AG10803 (cell line): Measurements from ENCODE around the gene RGS14.

Experiments used
- DNase-seq: peaks from one replicate; pipeline ENCODE4 v3.0.0; 2010; ENCODE audit warnings: low read depth
- H3K4me3 ChIP-seq: 2 replicates; pipeline ENCODE4 v1.5.1; 2011; ENCODE audit warnings: mild to moderate bottlenecking, low read length, control low read depth
- TF ChIP-seq, protein P1 (sequence below): conservative IDR thresholded peaks from 2 replicates; pipeline ENCODE4 v1.5.1; 2011; ENCODE audit warnings: mild to moderate bottlenecking, low read length, control low read depth, inconsistent platforms

RGS14 gene

DNA sequence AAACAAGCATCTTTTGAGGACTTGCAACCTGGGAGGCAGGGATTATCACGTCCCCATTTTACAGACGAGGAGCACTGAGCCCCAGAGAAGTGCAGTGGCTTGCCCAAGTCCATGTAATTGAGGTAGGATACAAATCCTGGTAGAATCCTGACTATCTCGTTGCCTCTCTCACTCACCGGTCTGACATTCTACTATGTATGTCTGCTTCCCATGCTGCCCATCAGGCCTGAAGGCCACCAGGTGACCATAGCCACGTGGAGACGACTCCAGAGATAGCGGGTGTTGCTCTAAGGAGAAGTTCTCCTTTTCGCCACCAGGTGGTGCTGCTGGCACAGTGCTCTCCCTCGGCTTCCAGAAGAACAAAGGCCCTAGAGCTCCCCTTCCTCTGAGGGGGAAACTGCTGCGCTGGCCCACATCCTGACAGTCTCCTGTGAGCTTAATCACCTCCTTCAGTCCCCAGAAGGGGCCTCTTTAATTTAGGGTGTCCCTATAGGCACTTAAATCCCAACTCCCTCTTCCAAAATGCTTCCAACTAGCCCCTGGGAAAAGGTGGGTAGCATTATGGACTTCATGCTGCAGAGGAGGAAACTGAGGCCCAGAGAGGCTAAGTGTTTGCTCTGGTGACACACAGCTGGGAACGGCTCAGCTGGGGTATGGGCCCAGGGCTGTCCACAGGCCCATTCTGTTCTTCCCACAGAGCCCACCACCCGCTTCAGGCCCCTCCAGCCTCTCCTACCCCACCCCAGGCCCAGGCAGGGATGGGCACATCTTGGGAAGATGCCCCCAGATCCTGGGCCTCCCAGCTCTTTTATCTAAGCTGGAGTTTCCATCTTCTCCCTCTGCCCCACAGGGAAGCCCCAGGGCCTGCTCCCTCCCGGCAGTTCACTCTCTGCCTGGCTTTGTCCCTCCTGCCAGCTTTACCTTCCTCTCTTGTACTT is 32.9 kb downstream of the RGS14 start:
- H3K4me3 ChIP-seq: no peak overlapping the region
- TF ChIP-seq, protein P1, sequence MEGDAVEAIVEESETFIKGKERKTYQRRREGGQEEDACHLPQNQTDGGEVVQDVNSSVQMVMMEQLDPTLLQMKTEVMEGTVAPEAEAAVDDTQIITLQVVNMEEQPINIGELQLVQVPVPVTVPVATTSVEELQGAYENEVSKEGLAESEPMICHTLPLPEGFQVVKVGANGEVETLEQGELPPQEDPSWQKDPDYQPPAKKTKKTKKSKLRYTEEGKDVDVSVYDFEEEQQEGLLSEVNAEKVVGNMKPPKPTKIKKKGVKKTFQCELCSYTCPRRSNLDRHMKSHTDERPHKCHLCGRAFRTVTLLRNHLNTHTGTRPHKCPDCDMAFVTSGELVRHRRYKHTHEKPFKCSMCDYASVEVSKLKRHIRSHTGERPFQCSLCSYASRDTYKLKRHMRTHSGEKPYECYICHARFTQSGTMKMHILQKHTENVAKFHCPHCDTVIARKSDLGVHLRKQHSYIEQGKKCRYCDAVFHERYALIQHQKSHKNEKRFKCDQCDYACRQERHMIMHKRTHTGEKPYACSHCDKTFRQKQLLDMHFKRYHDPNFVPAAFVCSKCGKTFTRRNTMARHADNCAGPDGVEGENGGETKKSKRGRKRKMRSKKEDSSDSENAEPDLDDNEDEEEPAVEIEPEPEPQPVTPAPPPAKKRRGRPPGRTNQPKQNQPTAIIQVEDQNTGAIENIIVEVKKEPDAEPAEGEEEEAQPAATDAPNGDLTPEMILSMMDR: peak; percentile 93
- DNase-seq: peak; percentile 66

GRCh38 chr5:177392765-177393164 is 35.0 kb downstream of the RGS14 start:
- DNase-seq: no peak
- TF ChIP-seq, protein P1: no peak
- no peak overlapping the region for H3K4me3 ChIP-seq

DNA sequence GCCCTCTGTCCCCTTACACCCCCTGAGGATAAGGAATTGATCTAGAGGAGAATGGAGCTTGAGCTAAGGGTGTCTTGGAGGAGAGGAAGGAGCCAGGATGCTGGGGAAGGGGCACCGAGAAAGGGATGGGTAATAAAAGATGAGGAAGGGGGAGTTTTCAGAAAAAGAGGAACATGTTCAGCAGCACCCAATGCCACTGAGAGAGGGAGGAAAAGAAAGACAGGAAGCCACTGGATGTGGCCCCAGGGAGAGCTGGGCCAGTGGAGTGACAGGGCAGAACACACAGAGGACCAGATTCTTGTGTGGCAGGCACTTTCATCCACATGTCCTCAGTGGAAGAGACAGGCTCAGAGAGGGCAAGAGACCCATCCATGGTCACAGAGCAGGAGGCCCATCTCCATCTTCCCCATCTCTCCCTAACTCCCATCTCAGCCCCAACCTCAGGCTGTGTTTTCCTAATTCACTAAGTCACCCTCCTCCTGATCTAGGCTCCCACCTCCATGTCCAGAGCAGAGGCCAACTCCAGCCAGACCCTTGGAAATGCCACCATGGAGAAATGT is 35.6 kb downstream of the RGS14 start:
- DNase-seq: no peak
- TF ChIP-seq, protein P1: no peak
- H3K4me3 ChIP-seq: no peak overlapping the region

- H3K4me3 ChIP-seq: no peak overlapping the region
- TF ChIP-seq, protein P1: no peak
- DNase-seq: no peak
Observed at GRCh38 chr5:177393990-177394389, 36.3 kb downstream of the RGS14 start.

- TF ChIP-seq, protein P1: no peak
- no peak overlapping the region for H3K4me3 ChIP-seq
- no peak for DNase-seq
Observed at GRCh38 chr5:177396078-177396477, 38.4 kb downstream of the RGS14 start.

DNA sequence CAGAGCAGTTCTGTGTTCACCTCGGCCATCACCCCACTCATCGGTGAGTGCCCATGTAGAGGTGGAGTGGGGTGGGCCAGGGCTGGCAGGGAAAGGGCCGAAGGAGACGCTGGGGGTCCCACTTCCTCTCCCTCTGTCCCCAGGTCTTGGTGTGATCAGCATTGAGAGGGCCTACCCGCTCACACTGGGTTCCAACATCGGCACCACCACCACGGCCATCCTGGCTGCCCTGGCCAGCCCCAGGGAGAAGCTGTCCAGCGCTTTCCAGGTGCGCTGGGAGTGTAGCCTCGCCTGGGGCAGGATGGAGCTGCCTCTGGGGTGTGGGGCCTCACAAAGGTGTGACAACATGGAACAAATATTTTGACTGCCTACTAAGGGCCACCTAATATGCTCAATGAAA is 39.1 kb downstream of the RGS14 start:
- DNase-seq: no peak
- no peak overlapping the region for H3K4me3 ChIP-seq
- TF ChIP-seq, protein P1: no peak

DNA sequence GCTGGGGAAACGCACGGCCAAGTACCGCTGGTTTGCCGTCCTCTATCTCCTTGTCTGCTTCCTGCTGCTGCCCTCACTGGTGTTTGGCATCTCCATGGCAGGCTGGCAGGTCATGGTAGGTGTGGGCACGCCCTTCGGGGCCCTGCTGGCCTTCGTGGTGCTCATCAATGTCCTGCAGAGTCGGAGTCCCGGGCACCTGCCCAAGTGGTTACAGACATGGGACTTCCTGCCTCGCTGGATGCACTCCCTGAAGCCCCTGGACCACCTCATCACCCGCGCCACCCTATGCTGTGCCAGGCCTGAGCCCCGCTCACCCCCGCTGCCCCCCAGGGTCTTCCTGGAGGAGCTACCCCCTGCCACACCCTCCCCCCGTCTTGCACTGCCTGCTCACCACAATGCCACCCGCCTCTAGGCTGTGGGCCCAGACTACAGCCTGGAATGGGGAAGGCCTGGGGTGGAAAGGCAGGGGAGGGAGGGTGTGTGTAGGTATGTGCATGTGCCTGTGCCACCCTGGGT is 40.2 kb downstream of the RGS14 start:
- TF ChIP-seq, protein P1: no peak
- DNase-seq: no peak
- H3K4me3 ChIP-seq: no peak overlapping the region
